HEK293T (cell line): ENCODE measurements around the gene SMARCB1.

ENCODE experiments used
- CTCF ChIA-PET: fragments of 350-600 bp; formaldehyde crosslinking; extraction: SDS; loops from one replicate; lab custom pipeline; 2021; ENCODE audit warnings: antibody characterized with exemption, inconsistent platforms; lab: Yijun Ruan, JAX
- POLR2A ChIA-PET: fragments of 350-600 bp; formaldehyde crosslinking; extraction: SDS; loops from one replicate; lab custom pipeline; 2020; ENCODE audit warnings: antibody characterized with exemption, inconsistent platforms; lab: Yijun Ruan, JAX
- DNase-seq: peaks from one replicate; pipeline ENCODE4 v3.0.0; 2012; ENCODE audit warnings: mixed read lengths; ENCODE audit errors: extremely low spot score
- ARNT ChIP-seq: fragments of 450-650 bp; IDR thresholded peaks from 2 replicates; pipeline ENCODE4 v1.6.1; 2017; ENCODE audit warnings: mild to moderate bottlenecking
- BHLHE40 ChIP-seq: fragments of 450-650 bp; IDR thresholded peaks from 2 replicates; pipeline ENCODE4 v1.6.1; 2016; ENCODE audit warnings: mild to moderate bottlenecking, moderate library complexity, borderline replicate concordance
- CTBP1 ChIP-seq: fragments of 450-650 bp; IDR thresholded peaks from 2 replicates; pipeline ENCODE4 v1.6.1; 2016; ENCODE audit warnings: borderline replicate concordance
- ELF4 ChIP-seq: fragments of 450-650 bp; IDR thresholded peaks from 2 replicates; pipeline ENCODE4 v1.6.1; 2017; ENCODE audit warnings: antibody characterized with exemption
- FOXA1 ChIP-seq: fragments of 450-650 bp; IDR thresholded peaks from 2 replicates; pipeline ENCODE4 v1.6.1; 2016; ENCODE audit warnings: mild to moderate bottlenecking
- FOXK2 ChIP-seq: fragments of 450-650 bp; IDR thresholded peaks from 2 replicates; pipeline ENCODE4 v1.6.1; 2016; ENCODE audit warnings: mild to moderate bottlenecking
- FOXM1 ChIP-seq: fragments of 450-650 bp; IDR thresholded peaks from 2 replicates; pipeline ENCODE4 v1.6.1; 2017; ENCODE audit warnings: mild to moderate bottlenecking, borderline replicate concordance
- HDGF ChIP-seq: fragments of 450-650 bp; IDR thresholded peaks from 2 replicates; pipeline ENCODE4 v1.6.1; 2017; ENCODE audit warnings: antibody characterized with exemption, borderline replicate concordance
- L3MBTL2 ChIP-seq: fragments of 450-650 bp; conservative IDR thresholded peaks from 2 replicates; pipeline ENCODE4 v1.6.1; 2016; ENCODE audit warnings: mild to moderate bottlenecking
- LEF1 ChIP-seq: fragments of 450-650 bp; IDR thresholded peaks from 2 replicates; pipeline ENCODE4 v1.6.1; 2017; ENCODE audit warnings: mild to moderate bottlenecking, borderline replicate concordance
- NFRKB ChIP-seq: fragments of 450-650 bp; IDR thresholded peaks from 2 replicates; pipeline ENCODE4 v1.6.1; 2016; ENCODE audit warnings: mild to moderate bottlenecking, moderate library complexity
- PKNOX1 ChIP-seq: fragments of 450-650 bp; IDR thresholded peaks from 2 replicates; pipeline ENCODE4 v1.6.1; 2016
- SP1 ChIP-seq: fragments of 450-650 bp; IDR thresholded peaks from 2 replicates; pipeline ENCODE4 v1.6.1; 2017
- SUZ12 ChIP-seq: fragments of 450-650 bp; IDR thresholded peaks from 2 replicates; pipeline ENCODE4 v1.6.1; 2016; ENCODE audit warnings: mild to moderate bottlenecking
- TARDBP ChIP-seq: fragments of 450-650 bp; IDR thresholded peaks from 2 replicates; pipeline ENCODE4 v1.6.1; 2016
- ZNF384 ChIP-seq: fragments of 450-650 bp; IDR thresholded peaks from 2 replicates; pipeline ENCODE4 v1.6.1; 2016

The SMARCB1 gene

GRCh38 chr22:23804781-23805291 is 18.1 kb downstream of the SMARCB1 start:
- POLR2A ChIA-PET: no interaction called here
- TF ChIP-seq ZNF384 (no peak), FOXA1 (no peak), FOXK2 (no peak), FOXM1 (no peak), TARDBP (no peak), BHLHE40 (no peak), ELF4 (no peak), CTBP1 (no peak), L3MBTL2 (no peak)

GRCh38 chr22:23806837-23807236 is 20.1 kb downstream of the SMARCB1 start:
- DNase-seq: no peak
- ChIA-PET POLR2A (no interaction called here), CTCF (no interaction called here)
- TF ChIP-seq CTBP1 (no peak), PKNOX1 (no peak), HDGF (no peak), FOXK2 (no peak), SP1 (no peak), LEF1 (no peak), SUZ12 (no peak), L3MBTL2 (no peak), ELF4 (no peak), NFRKB (no peak), ARNT (no peak), FOXM1 (no peak), TARDBP (no peak), ZNF384 (no peak), FOXA1 (no peak), BHLHE40 (no peak)

More at GRCh38 chr22:23804781-23805291, 18.1 kb downstream of the SMARCB1 start:
- no peak for DNase-seq
- CTCF ChIA-PET: no interaction called here

- ChIA-PET CTCF (interaction anchor here (0.6 to 0.7 kb wide), 2 partner anchors 11 to 810 kb away, joined by 8 to 10 read pairs; no protein-coding TSS in a partner anchor), POLR2A (no interaction called here)
- DNase-seq: no peak
- TF ChIP-seq SUZ12 (no peak), ELF4 (no peak), SP1 (no peak), TARDBP (no peak), FOXA1 (no peak), PKNOX1 (no peak), NFRKB (no peak), BHLHE40 (no peak), CTBP1 (no peak)
Observed at GRCh38 chr22:23812378-23812777, 25.6 kb downstream of the SMARCB1 start.

GRCh38 chr22:23815541-23816155 is 28.9 kb downstream of the SMARCB1 start:
- DNase-seq: no peak
- TF ChIP-seq L3MBTL2: no peak
- TF ChIP-seq PKNOX1: no peak
- no peak for TF ChIP-seq CTBP1
- TF ChIP-seq ARNT: no peak
- TF ChIP-seq SP1: no peak
- CTCF ChIA-PET: no interaction called here
- POLR2A ChIA-PET: no interaction called here

- POLR2A ChIA-PET: no interaction called here
- CTCF ChIA-PET: no interaction called here
- DNase-seq: no peak
- TF ChIP-seq PKNOX1: no peak
- no peak for TF ChIP-seq SUZ12
- no peak for TF ChIP-seq ELF4
- no peak for TF ChIP-seq FOXK2
Observed at GRCh38 chr22:23816156-23816976, 29.6 kb downstream of the SMARCB1 start.

- no peak for DNase-seq
- CTCF ChIA-PET: no interaction called here
- no peak for TF ChIP-seq CTBP1
- no peak for TF ChIP-seq FOXA1
- TF ChIP-seq ELF4: no peak
- TF ChIP-seq TARDBP: no peak
- TF ChIP-seq SP1: no peak
- TF ChIP-seq ARNT: no peak
- TF ChIP-seq ZNF384: no peak
- TF ChIP-seq FOXM1: no peak
- no peak for TF ChIP-seq HDGF
- TF ChIP-seq BHLHE40: no peak
- no peak for TF ChIP-seq L3MBTL2
- TF ChIP-seq LEF1: no peak
- no peak for TF ChIP-seq PKNOX1
- TF ChIP-seq FOXK2: no peak
- TF ChIP-seq NFRKB: no peak
- TF ChIP-seq SUZ12: no peak
- POLR2A ChIA-PET: no interaction called here
Observed at GRCh38 chr22:23817146-23817545, 30.4 kb downstream of the SMARCB1 start.
